Naive thymus-derived CD4-positive, alpha-beta T cell (primary cell): Measurements from ENCODE around the gene CGB2. TPM values are rescaled to one million over a fixed set of nuclear protein-coding genes. Genes with fewer than 3 reads are reported as not detected.
A peak's percentile ranks its signal among the peaks of the same experiment; 100 is the strongest.
"Not testable (repeated sequence)": the region's sequence is repeated elsewhere in the genome, so short reads cannot be mapped to it uniquely, and the experiment has no call there.

Experiments
- ATAC-seq: fragments of 150-1000 bp; cut with Tn5 transposase; 2 replicates; pipeline ENCODE4 v1.10.0; 2021; ENCODE audit warnings: mild to moderate bottlenecking, moderate library complexity
- CTCF ChIA-PET: fragments of 350-600 bp; sonication (Branson Sonifier 250); formaldehyde crosslinking; loops from one replicate; lab custom pipeline; 2021; ENCODE audit warnings: antibody characterized with exemption; lab: Charles Lee
- POLR2A ChIA-PET: fragments of 350-600 bp; sonication (Branson Sonifier 250); formaldehyde crosslinking; loops from one replicate; lab custom pipeline; 2021; ENCODE audit warnings: antibody characterized with exemption, inconsistent platforms; lab: Charles Lee
- DNase-seq, 9 donors: peaks; one replicate each; pipeline versions ENCODE4 v3.0.0 to v3.0.0-alpha.2; 2020 to 2022; ENCODE audit warnings: mixed read lengths in 1 of 9
- H3K27ac ChIP-seq: one replicate; pipeline ENCODE4 v1.7.0; 2013; ENCODE audit warnings: mild to moderate bottlenecking, low read depth, low read length, moderate library complexity
- H3K27me3 ChIP-seq, 2 donors: one replicate each; pipeline ENCODE4 v1.7.0; 2013; ENCODE audit warnings: low read length in 2 of 2, mild to moderate bottlenecking in 2 of 2, moderate library complexity in 2 of 2; ENCODE audit not compliant: control insufficient read depth in 2 of 2, insufficient read depth in 2 of 2
- H3K36me3 ChIP-seq, 3 experiments: 1 replicate in 2 of 3; 2 replicates in 1 of 3; pipeline ENCODE4 v1.7.0; 2013; ENCODE audit warnings: low read length in 3 of 3, mild to moderate bottlenecking in 3 of 3, moderate library complexity in 1 of 3; ENCODE audit not compliant: insufficient read depth in 3 of 3, control insufficient read depth in 2 of 3
- H3K4me1 ChIP-seq, 2 donors: one replicate each; pipeline ENCODE4 v1.7.0; 2013; ENCODE audit warnings: low read length in 2 of 2, mild to moderate bottlenecking in 2 of 2, moderate library complexity in 1 of 2; ENCODE audit not compliant: control insufficient read depth in 2 of 2, insufficient read depth in 2 of 2
- H3K4me3 ChIP-seq: 2 replicates; pipeline ENCODE4 v1.7.0; 2013; ENCODE audit warnings: mild to moderate bottlenecking, low read length
- H3K9me3 ChIP-seq, 3 experiments: 1 replicate in 2 of 3; 2 replicates in 1 of 3; pipeline ENCODE4 v1.7.0; 2013; ENCODE audit warnings: low read length in 3 of 3; ENCODE audit not compliant: control insufficient read depth in 2 of 3
- H3K27ac Mint-ChIP-seq, 9 donors: one replicate each; pipeline ENCODE4 v1.8.0; 2020 to 2022; ENCODE audit warnings: mixed read lengths in 9 of 9, mild to moderate bottlenecking in 8 of 9, moderate library complexity in 5 of 9, inconsistent platforms in 2 of 9
- H3K27me3 Mint-ChIP-seq, 5 donors: one replicate each; pipeline ENCODE4 v1.8.0; 2021 to 2022; ENCODE audit warnings: mixed read lengths in 5 of 5, mild to moderate bottlenecking in 1 of 5
- H3K36me3 Mint-ChIP-seq, 5 donors: one replicate each; pipeline ENCODE4 v1.8.0; 2020 to 2022; ENCODE audit warnings: mixed read lengths in 5 of 5, mild to moderate bottlenecking in 3 of 5, inconsistent platforms in 1 of 5
- H3K4me1 Mint-ChIP-seq, 7 donors: one replicate each; pipeline ENCODE4 v1.8.0; 2020 to 2022; ENCODE audit warnings: mixed read lengths in 7 of 7, mild to moderate bottlenecking in 3 of 7, inconsistent platforms in 1 of 7
- H3K4me3 Mint-ChIP-seq, 10 donors: one replicate each; pipeline ENCODE4 v1.8.0; 2020 to 2022; ENCODE audit warnings: mild to moderate bottlenecking in 10 of 10, mixed read lengths in 10 of 10, moderate library complexity in 6 of 10, inconsistent platforms in 2 of 10
- H3K9me3 Mint-ChIP-seq, 11 donors: one replicate each; pipeline ENCODE4 v1.8.0; 2020 to 2022; ENCODE audit warnings: mixed read lengths in 11 of 11, mild to moderate bottlenecking in 4 of 11, inconsistent platforms in 1 of 11, moderate library complexity in 1 of 11
- intact Hi-C, 2 donors: fragments of 100-400 bp; cut with micrococcal nuclease; formaldehyde crosslinking; loops; one replicate each; pipeline ENCODE4 v1.15.1; 2023
- polyA plus RNA-seq, 2 donors: library from polyadenylated mRNA; unstranded; fragments of 300-500 nt; fragmentation: Illumina TruSeq; gene quantifications; one replicate each; pipeline ENCODE4 v1.2.3, GENCODE V29; 2021
- total RNA-seq, 6 experiments: library from RNA in 5 of 6; stranded (reverse) in 5 of 6; gene quantifications; 1 replicate in 5 of 6; 2 replicates in 1 of 6; pipeline ENCODE4 v1.2.3 and lab custom pipeline; 2021 to 2026

CGB2 gene
- total and polyA plus RNA-seq, 7 experiments from 2014 or later: not detected

DNA sequence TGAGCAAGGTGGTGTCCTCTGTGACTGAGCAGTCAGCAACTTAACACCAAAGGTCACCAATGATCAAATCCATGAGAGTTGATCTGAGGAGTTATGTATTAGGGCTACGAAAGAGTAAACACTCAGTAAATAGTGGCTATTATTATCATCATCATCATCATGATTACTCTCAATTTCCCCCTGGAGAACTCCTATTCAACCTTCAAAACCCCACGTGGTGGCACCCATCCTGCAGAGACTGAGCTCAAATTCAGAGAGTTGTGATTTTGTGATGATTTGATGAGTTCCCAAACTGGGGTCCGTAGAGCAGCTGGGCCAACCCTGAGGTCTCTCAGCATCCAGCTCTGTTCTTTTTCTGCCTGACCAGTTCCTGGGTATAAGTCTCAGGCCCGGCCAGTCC is 18.1 kb downstream of the CGB2 start:
- H3K4me3 ChIP-seq, H3K27me3 ChIP-seq, H3K27me3 Mint-ChIP-seq, DNase-seq, H3K36me3 Mint-ChIP-seq, ATAC-seq, H3K9me3 Mint-ChIP-seq, H3K4me1 Mint-ChIP-seq, H3K27ac ChIP-seq, H3K9me3 ChIP-seq, H3K4me3 Mint-ChIP-seq, POLR2A ChIA-PET, CTCF ChIA-PET, H3K36me3 ChIP-seq, H3K4me1 ChIP-seq: not testable (repeated sequence)
- H3K27ac Mint-ChIP-seq: peak overlapping the region in 1 of 9 donors; percentile 4
- intact Hi-C loops: loop anchor here in 1 of 2 donors (10.0 kb wide), 1 partner anchor 55 kb away; the partner anchor contains the start of genes GYS1 and RUVBL2

DNA sequence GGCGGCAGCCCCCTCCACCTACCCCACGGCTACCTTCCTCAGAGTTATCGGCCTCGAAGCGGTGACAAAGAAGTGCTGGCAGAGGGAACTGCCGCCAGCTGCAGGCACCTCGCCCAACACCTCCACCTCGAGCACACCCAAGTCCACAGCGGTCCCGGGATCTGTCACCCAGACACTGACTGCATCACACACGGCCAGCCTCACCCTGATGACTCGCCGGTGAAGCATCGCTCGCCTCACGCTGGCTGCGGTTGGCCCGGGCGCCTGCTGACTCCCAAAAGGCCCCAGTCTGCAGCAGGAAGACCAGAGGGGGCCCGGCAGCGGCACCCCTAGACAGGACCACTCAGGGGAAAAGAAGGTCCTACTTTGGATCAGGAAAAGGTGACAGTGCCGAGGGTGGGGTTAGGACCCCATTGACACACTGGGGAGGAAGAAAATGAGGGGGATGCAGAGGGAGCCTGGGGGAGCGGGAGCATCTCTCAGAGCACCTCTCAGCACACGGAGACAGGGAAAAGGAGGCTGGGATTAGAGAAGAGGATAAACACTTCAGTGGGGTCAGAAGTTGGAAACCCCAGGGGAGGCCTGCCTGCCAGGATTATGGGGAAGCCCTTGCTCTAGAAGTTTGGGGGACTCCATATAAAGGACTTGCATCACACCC is 18.8 kb downstream of the CGB2 start:
- CTCF ChIA-PET, H3K4me3 ChIP-seq, H3K4me3 Mint-ChIP-seq, H3K27me3 Mint-ChIP-seq, DNase-seq, H3K9me3 ChIP-seq, POLR2A ChIA-PET, H3K27me3 ChIP-seq, H3K4me1 ChIP-seq, ATAC-seq, H3K4me1 Mint-ChIP-seq, H3K9me3 Mint-ChIP-seq, H3K36me3 Mint-ChIP-seq, H3K36me3 ChIP-seq, H3K27ac ChIP-seq: not testable (repeated sequence)
- H3K27ac Mint-ChIP-seq: peak overlapping the region in 1 of 9 donors; percentile 43
- intact Hi-C loops: loop anchor here in 1 of 2 donors (10.0 kb wide), 1 partner anchor 56 kb away; the partner anchor contains the start of genes GYS1 and RUVBL2

DNA sequence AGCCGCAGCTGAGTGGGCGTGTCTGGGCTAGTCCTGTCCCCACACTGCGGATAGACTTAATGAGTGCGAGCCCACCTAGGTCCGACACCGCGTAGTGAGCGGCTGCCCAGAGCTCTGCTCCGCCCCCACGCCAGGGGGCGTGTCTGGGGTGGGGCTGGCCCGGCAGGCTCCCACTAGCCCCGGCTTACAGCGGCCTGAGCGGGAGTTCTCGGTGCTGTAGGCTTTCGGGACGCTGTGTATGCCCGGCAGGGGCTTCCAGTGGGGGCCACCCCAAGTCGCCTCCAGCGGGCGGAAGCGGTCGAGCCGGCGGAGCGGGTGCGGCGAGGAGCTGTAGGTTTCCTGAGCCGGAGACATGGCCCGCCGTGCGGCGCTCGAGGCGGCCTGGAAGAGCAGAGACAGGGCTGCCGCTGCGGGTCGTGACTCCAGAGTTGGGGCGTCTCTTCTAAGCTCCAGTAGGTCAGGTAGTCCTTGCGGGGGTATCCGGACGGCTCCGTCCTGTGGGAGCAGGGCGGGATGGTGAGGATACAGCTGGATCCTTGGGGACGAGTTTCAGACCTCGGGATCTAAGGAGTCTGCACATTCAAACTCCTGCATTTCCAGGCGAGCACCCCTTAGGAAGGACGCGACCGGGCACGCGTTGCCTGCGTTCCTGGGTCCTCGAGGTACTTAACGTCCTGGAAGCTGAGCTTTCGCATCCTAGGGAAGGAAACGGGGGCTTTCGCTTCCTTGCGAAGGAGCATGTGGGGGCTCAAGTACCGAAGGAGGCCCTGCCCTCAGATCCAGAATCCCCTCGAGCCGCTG is 24.6 kb downstream of the CGB2 start:
- peaks cover 16 to 19% (median 17%) of the 10 kb centered on the region in 7 donors for H3K4me1 Mint-ChIP-seq
- no peaks in the 10 kb centered on the region for H3K36me3 Mint-ChIP-seq
- no peaks in the 10 kb centered on the region for H3K36me3 ChIP-seq
- peaks cover 11 to 14% of the 10 kb centered on the region in 2 donors for H3K4me1 ChIP-seq
- DNase-seq (peak; percentile 33 to 75 (median 45)), ATAC-seq (peak; percentile 86)
- POLR2A ChIA-PET: no interaction called here
- peaks cover 16 to 59% (median 30%) of the 10 kb centered on the region in 5 donors for H3K27me3 Mint-ChIP-seq
- H3K27ac Mint-ChIP-seq: peak overlapping the region in 2 of 9 donors; percentile 32 to 36
- intact Hi-C loops: loop anchor here in 1 of 2 donors (2.0 to 10.0 kb wide), 2 partner anchors 38 to 62 kb away; partner anchors contain the start of genes GYS1 and RUVBL2
- peak overlapping the region; percentile 45 for H3K27ac ChIP-seq
- peak overlapping the region; percentile 62 for H3K4me3 ChIP-seq
- H3K9me3 Mint-ChIP-seq: peaks cover 0 to 1% (median 0%) of the 10 kb centered on the region in 11 donors
- H3K27me3 ChIP-seq: peaks cover 0 to 10% of the 10 kb centered on the region in 2 donors
- H3K4me3 Mint-ChIP-seq: peak overlapping the region; percentile 67 to 99 (median 87)
- CTCF ChIA-PET: interaction anchor here (0.6 to 1.1 kb wide), 2 partner anchors 27 to 56 kb away, joined by 3 read pairs; no protein-coding TSS in a partner anchor
- H3K9me3 ChIP-seq: no peaks in the 10 kb centered on the region

DNA sequence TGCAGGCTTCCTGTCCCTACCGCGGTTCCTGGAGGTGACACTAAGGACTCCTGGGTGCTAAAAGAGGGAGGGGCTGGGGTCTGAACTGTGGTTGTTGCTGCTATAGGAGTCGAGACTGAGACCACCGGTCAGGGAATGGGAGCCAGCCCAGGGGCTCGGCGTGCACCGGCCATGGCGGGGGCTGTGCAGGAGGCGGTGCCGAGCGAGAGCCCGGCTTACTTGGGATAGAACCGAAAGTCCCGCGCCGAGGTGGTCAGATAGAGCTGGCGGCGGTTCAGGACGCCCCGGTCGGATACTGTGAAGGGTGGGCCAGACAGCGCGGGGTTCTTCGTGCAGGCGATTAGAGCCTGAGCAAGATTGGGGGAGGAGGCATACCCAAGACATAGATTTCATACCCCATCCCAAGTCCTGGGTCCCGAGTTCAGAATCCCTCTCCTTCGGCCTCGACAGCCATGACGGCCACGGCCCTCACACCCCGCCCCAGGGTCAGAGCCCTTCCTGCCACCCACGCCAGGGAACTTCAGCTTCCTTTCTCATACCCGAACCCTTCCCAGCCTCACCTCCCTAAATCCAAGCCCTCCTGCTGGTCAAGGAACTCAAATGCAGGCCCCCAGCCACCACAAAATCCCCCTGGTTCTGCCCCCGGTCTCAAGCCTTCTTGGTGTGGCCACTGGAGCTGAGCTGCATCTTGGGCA is 25.4 kb downstream of the CGB2 start:
- H3K27me3 ChIP-seq, ATAC-seq, POLR2A ChIA-PET, H3K27ac ChIP-seq, H3K36me3 ChIP-seq, H3K36me3 Mint-ChIP-seq, H3K9me3 ChIP-seq, H3K9me3 Mint-ChIP-seq: not testable (repeated sequence)
- peak overlapping the region in 1 of 9 donors; percentile 32 for H3K27ac Mint-ChIP-seq
- intact Hi-C loops: loop anchor here in 1 of 2 donors (2.0 to 10.0 kb wide), 2 partner anchors 38 to 62 kb away; partner anchors contain the start of genes GYS1 and RUVBL2
- peaks cover 16 to 19% (median 17%) of the 10 kb centered on the region in 7 donors for H3K4me1 Mint-ChIP-seq
- CTCF ChIA-PET: interaction anchor here (1.1 kb wide), 1 partner anchor 26 kb away, joined by 3 read pairs; no protein-coding TSS in a partner anchor
- DNase-seq: peak in 1 of 9 donors; percentile 19
- H3K27me3 Mint-ChIP-seq: peaks cover 16 to 63% (median 30%) of the 10 kb centered on the region in 5 donors
- Histone ChIP-seq H3K4me3 (peak overlapping the region; percentile 62), H3K4me1 (peaks cover 11 to 14% of the 10 kb centered on the region in 2 donors)
- peak overlapping the region; percentile 67 to 99 (median 87) for H3K4me3 Mint-ChIP-seq

DNA sequence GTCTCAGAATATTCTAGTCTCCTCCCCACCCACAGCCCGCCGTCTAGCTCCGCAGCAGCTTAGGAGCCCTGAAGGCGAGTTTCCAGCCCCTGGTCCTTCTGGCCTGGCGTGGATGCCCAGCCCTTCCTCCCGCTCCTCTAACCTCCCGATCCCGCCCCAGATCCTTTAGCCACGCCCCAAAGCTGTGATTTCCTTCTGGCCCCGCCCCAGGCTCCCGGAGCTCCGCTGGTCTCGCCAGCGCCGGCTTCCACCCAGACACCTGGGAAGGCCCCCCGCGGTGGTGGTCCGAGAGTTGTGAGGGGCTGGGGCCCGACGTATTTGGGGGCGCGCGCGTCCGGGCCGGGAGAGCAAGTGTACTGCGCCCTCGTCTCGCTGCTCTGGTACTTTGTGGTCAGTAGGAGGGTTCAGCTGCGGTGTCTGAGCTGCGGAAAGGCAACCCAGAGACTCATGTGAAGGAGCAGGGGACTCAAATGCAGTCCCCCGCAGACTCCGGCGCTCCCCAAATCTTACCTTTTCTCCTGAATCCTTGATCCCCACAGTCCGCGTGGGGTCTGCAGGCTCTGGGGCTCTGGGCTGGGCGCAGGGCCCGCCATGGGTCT is 26.0 kb downstream of the CGB2 start, which contains the start of gene CGB7:
CGB7 (minus strand) TSS at position 114 of the 599 bp plus-strand sequence. CDS start 2,374 bp downstream, outside the sequence.
- ChIA-PET POLR2A (no interaction called here), CTCF (interaction anchor here (1.1 kb wide), 1 partner anchor 26 kb away, joined by 3 read pairs; no protein-coding TSS in a partner anchor)
- H3K4me1 ChIP-seq: peaks cover 11 to 14% of the 10 kb centered on the region in 2 donors
- Mint-ChIP-seq H3K27ac (peak within 1 kb of the TSS in 1 of 9 donors; percentile 32), H3K36me3 (no peaks in the 10 kb centered on the region), H3K4me1 (peaks cover 16 to 19% (median 17%) of the 10 kb centered on the region in 7 donors), H3K27me3 (peaks cover 16 to 63% (median 30%) of the 10 kb centered on the region in 5 donors), H3K9me3 (peaks cover 0 to 1% (median 0%) of the 10 kb centered on the region in 11 donors), H3K4me3 (peak within 1 kb of the TSS; percentile 67 to 99 (median 87))
- peak; percentile 15 for ATAC-seq
- H3K27me3 ChIP-seq: peaks cover 0 to 10% of the 10 kb centered on the region in 2 donors
- peak within 1 kb of the TSS; percentile 62 for H3K4me3 ChIP-seq
- intact Hi-C loops: loop anchor here in 1 of 2 donors (2.0 to 10.0 kb wide), 2 partner anchors 39 to 63 kb away; partner anchors contain the start of genes GYS1 and RUVBL2
- H3K9me3 ChIP-seq: no peaks in the 10 kb centered on the region
- DNase-seq: peak in 3 of 9 donors; percentile 18 to 57 (median 29)
- no peak within 1 kb of the TSS for H3K27ac ChIP-seq
- H3K36me3 ChIP-seq: no peaks in the 10 kb centered on the region
